Sigmoid colon (tissue), 7 donors: ENCODE data around the gene ARHGEF28. TPM values are rescaled to one million over a fixed set of nuclear protein-coding genes. Genes with fewer than 3 reads are reported as not detected.

Source experiments
- DNase-seq: peaks from one replicate; pipeline ENCODE4 v3.0.0-alpha.2; 2019
- H3K27ac ChIP-seq, 4 donors: fragments of 200-600 bp; sonication (generic); one replicate each; pipeline ENCODE4 v1.5.1; 2016 to 2019; ENCODE audit warnings: mild to moderate bottlenecking in 1 of 4
- H3K27me3 ChIP-seq, 3 donors: fragments of 200-600 bp; sonication (generic); one replicate each; pipeline ENCODE4 v1.5.1; 2019; ENCODE audit warnings: mild to moderate bottlenecking in 1 of 3
- H3K36me3 ChIP-seq, 4 donors: fragments of 200-600 bp; sonication (generic); one replicate each; pipeline ENCODE4 v1.5.1; 2016 to 2019
- H3K4me1 ChIP-seq, 4 donors: fragments of 200-600 bp; sonication (generic); one replicate each; pipeline ENCODE4 v1.5.1; 2017 to 2019
- H3K4me3 ChIP-seq, 4 donors: fragments of 200-600 bp; sonication (generic); one replicate each; pipeline ENCODE4 v1.5.1; 2017 to 2019; ENCODE audit warnings: mild to moderate bottlenecking in 2 of 4, moderate library complexity in 1 of 4
- H3K9me3 ChIP-seq, 4 donors: fragments of 200-600 bp in 3 of 4; sonication (generic) in 3 of 4; one replicate each; pipeline versions ENCODE4 v1.5.1 to v1.6.1; 2013 to 2019
- CTCF ChIP-seq, 4 experiments: fragments of 450-650 bp in 3 of 4; fragments of 200-600 bp in 1 of 4; IDR thresholded peaks; one replicate each; pipeline ENCODE4 v1.5.1; 2016 to 2019; ENCODE audit warnings: antibody characterized with exemption in 4 of 4, mild to moderate bottlenecking in 3 of 4, moderate library complexity in 2 of 4
- EP300 ChIP-seq, 4 donors: sonication (generic); formaldehyde crosslinking; IDR thresholded peaks; one replicate each; pipeline ENCODE4 v1.6.1; 2017; ENCODE audit warnings: antibody characterized with exemption in 4 of 4
- POLR2A ChIP-seq, 2 donors: fragments of 450-650 bp; IDR thresholded peaks; one replicate each; pipeline ENCODE4 v1.6.1; 2016; ENCODE audit warnings: antibody characterized with exemption in 2 of 2, mild to moderate bottlenecking in 2 of 2, moderate library complexity in 2 of 2
- POLR2AphosphoS5 ChIP-seq, 4 donors: sonication (generic); formaldehyde crosslinking; IDR thresholded peaks; one replicate each; pipeline ENCODE4 v1.6.1; 2017; ENCODE audit warnings: antibody characterized with exemption in 4 of 4
- WGBS, 2 donors: extraction: QIAGEN DNeasy Blood & Tissue Kit; methylation state at CpG; one replicate each; pipeline ENCODE4 v1.1.7; 2013; 5-methylcytosine and 5-hydroxymethylcytosine counted together
- intact Hi-C: fragments of 100-400 bp; cut with DNase I; formaldehyde crosslinking; loops from one replicate; pipeline ENCODE4 v1.15.1; 2023
- polyA plus RNA-seq, 3 donors: library from polyadenylated mRNA; stranded (reverse); fragments of 200-250 nt; gene quantifications; one replicate each; pipeline ENCODE4 v1.2.3, GENCODE V29; 2013
- total RNA-seq, 4 donors: library from RNA; depleted of rRNA; stranded (reverse); fragments of >200 nt; gene quantifications; one replicate each; pipeline ENCODE4 v1.1.0, GENCODE V29; 2016
- donor health status: healthy with polysubstance abuse.
- donor health status: Bipolar disorder and iron deficiency.
- donor health status: healthy.

The ARHGEF28 gene
- total and polyA plus RNA-seq, 7 donors, result 3.0 to 6.9 (median 3.7) TPM

GRCh38 chr5:73906277-73906676 is 280.3 kb downstream of the ARHGEF28 start:
- no peak overlapping the region for H3K4me3 ChIP-seq
- no peaks in the 10 kb centered on the region for H3K36me3 ChIP-seq
- H3K27ac ChIP-seq, result no peak overlapping the region
- TF ChIP-seq EP300 (IDR thresholded peaks at IDR 0.05) (no peak), POLR2AphosphoS5 (IDR thresholded peaks at IDR 0.05) (no peak), CTCF (IDR thresholded peaks at IDR 0.05) (no peak), POLR2A (IDR thresholded peaks at IDR 0.05) (no peak)
- intact Hi-C loops, result no loop called here
- DNase-seq, result no peak
- H3K9me3 ChIP-seq, result no peaks in the 10 kb centered on the region
- no peaks in the 10 kb centered on the region for H3K4me1 ChIP-seq
- no peaks in the 10 kb centered on the region for H3K27me3 ChIP-seq
- WGBS, 2 donors, result 80 to 93% methylated on average over 3 of the region's 3 CpGs

DNA sequence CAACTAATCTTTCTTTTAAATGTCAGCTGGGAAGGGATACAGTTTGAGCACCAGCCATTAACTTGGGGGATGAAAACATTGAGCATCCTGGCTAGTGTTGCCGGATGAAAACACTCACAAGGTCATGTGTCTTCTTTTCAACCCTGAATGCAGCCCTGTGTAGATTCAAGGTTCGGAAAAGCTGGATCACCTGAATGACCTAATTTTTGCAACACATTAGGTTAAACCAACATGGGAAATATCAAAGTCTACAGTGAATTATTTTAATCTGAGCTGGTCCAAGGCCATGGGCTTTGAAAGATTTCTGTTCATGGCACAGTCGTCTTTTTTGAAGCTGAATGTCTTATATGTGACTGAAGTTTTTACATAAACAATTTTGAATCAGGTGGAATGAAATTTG is 281.2 kb downstream of the ARHGEF28 start:
- no peak for DNase-seq
- WGBS, 2 donors, result 95% methylated on average over 3 of the region's 3 CpGs
- H3K27me3 ChIP-seq, result no peaks in the 10 kb centered on the region
- H3K27ac ChIP-seq, result no peak overlapping the region
- H3K9me3 ChIP-seq, result no peaks in the 10 kb centered on the region
- H3K4me1 ChIP-seq, result peaks cover 0 to 6% (median 0%) of the 10 kb centered on the region in 4 donors
- intact Hi-C loops, result no loop called here
- H3K36me3 ChIP-seq, result no peaks in the 10 kb centered on the region
- TF ChIP-seq CTCF (IDR thresholded peaks at IDR 0.05), result no peak
- TF ChIP-seq POLR2AphosphoS5 (IDR thresholded peaks at IDR 0.05), result no peak
- no peak for TF ChIP-seq POLR2A (IDR thresholded peaks at IDR 0.05)
- TF ChIP-seq EP300 (IDR thresholded peaks at IDR 0.05), result no peak
- H3K4me3 ChIP-seq, result no peak overlapping the region

DNA sequence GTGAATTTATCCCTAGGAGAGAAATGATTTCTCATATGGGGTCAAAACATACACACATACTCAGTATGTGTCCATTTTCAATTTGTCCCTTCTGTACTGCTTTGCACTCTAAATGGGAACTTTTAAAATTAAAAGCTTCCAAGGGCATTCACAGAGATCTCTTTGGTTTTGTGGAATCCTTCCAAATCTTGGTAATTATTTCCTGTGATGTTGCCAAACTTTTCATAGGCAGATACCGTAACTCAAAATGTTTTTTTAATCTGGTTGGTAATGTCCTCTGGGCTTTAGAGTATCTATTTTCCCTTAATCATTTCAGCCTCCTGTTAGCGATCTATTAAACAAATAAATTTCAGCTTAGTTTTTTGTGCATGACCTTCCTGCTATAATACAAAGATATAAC is 282.4 kb downstream of the ARHGEF28 start:
- H3K4me3 ChIP-seq, result no peak overlapping the region
- no peaks in the 10 kb centered on the region for H3K9me3 ChIP-seq
- no peaks in the 10 kb centered on the region for H3K36me3 ChIP-seq
- TF ChIP-seq POLR2A (IDR thresholded peaks at IDR 0.05) (no peak), EP300 (IDR thresholded peaks at IDR 0.05) (no peak), CTCF (IDR thresholded peaks at IDR 0.05) (no peak), POLR2AphosphoS5 (IDR thresholded peaks at IDR 0.05) (no peak)
- H3K27me3 ChIP-seq, result no peaks in the 10 kb centered on the region
- intact Hi-C loops, result no loop called here
- H3K4me1 ChIP-seq, result peaks cover 0 to 8% (median 0%) of the 10 kb centered on the region in 4 donors
- WGBS, 2 donors, result 78 to 88% methylated on average over 2 of the region's 2 CpGs
- no peak for DNase-seq
- H3K27ac ChIP-seq, result no peak overlapping the region

- WGBS, 2 donors, result 96 to 97% methylated on average over 3 of the region's 3 CpGs
- intact Hi-C loops, result no loop called here
Observed at GRCh38 chr5:73908846-73909245, 282.9 kb downstream of the ARHGEF28 start.

More at GRCh38 chr5:73908846-73909245, 282.9 kb downstream of the ARHGEF28 start:
- no peaks in the 10 kb centered on the region for H3K27me3 ChIP-seq
- no peaks in the 10 kb centered on the region for H3K36me3 ChIP-seq
- TF ChIP-seq POLR2AphosphoS5 (IDR thresholded peaks at IDR 0.05) (no peak), EP300 (IDR thresholded peaks at IDR 0.05) (no peak), POLR2A (IDR thresholded peaks at IDR 0.05) (no peak), CTCF (IDR thresholded peaks at IDR 0.05) (no peak)
- H3K27ac ChIP-seq, result no peak overlapping the region
- H3K9me3 ChIP-seq, result no peaks in the 10 kb centered on the region
- DNase-seq, result no peak
- H3K4me1 ChIP-seq, result peaks cover 0 to 8% (median 0%) of the 10 kb centered on the region in 4 donors
- H3K4me3 ChIP-seq, result no peak overlapping the region
